Stimulated activated CD4-positive, alpha-beta T cell treated with anti-CD3 and anti-CD28 coated beads, Interleukin-12 subunit alpha, Interleukin-12 subunit beta, amount 100 ng/mL, for 4 hours (primary cell): ENCODE data around the gene WASF2.
"Not testable (repeated sequence)": the region's sequence is repeated elsewhere in the genome, so short reads cannot be mapped to it uniquely, and the experiment has no call there.

Experiments used
- DNase-seq: peaks from one replicate; pipeline ENCODE4 v3.0.0-alpha.2; 2020

The WASF2 gene

GRCh38 chr1:27394925-27395324 is 95.0 kb downstream of the WASF2 start:
- DNase-seq, result no peak

GRCh38 chr1:27394282-27394658 is 95.7 kb downstream of the WASF2 start:
- DNase-seq, result no peak

GRCh38 chr1:27393641-27394281 is 96.2 kb downstream of the WASF2 start:
- no peak for DNase-seq

- no peak for DNase-seq
Measured at GRCh38 chr1:27392778-27393635, 97.0 kb downstream of the WASF2 start.

GRCh38 chr1:27392096-27392777 is 97.7 kb downstream of the WASF2 start, which contains the start of gene GPR3:
Gene GPR3 (plus strand): TSS chr1:27392622. CDS start chr1:27393799, 1,177 bp downstream.
- peak; percentile 94 for DNase-seq

GRCh38 chr1:27391511-27392095 is 98.4 kb downstream of the WASF2 start:
- no peak for DNase-seq

- peak; percentile 73 for DNase-seq
Measured at GRCh38 chr1:27388337-27389005, 101.5 kb downstream of the WASF2 start.

- not testable (repeated sequence) for DNase-seq
Measured at GRCh38 chr1:27384797-27385196, 105.2 kb downstream of the WASF2 start.

GRCh38 chr1:27383661-27384060 is 106.3 kb downstream of the WASF2 start:
- no peak for DNase-seq

- peak; percentile 34 for DNase-seq
Measured at GRCh38 chr1:27383039-27383605, 106.8 kb downstream of the WASF2 start, which contains the start of gene CD164L2. Gene CD164L2 (minus strand): TSS chr1:27383333. CDS start chr1:27383239, 94 bp downstream.

- no peak for DNase-seq
Measured at GRCh38 chr1:27381969-27382762, 107.8 kb downstream of the WASF2 start.

GRCh38 chr1:27380766-27381733 is 108.9 kb downstream of the WASF2 start:
- DNase-seq, result no peak

GRCh38 chr1:27380224-27380623 is 109.7 kb downstream of the WASF2 start:
- no peak for DNase-seq

- no peak for DNase-seq
Measured at GRCh38 chr1:27379564-27380122, 110.3 kb downstream of the WASF2 start.

- DNase-seq, result no peak
Measured at GRCh38 chr1:27377760-27378495, 112.0 kb downstream of the WASF2 start.

- DNase-seq, result no peak
Measured at GRCh38 chr1:27374362-27375086, 115.4 kb downstream of the WASF2 start, which contains the start of gene FCN3. Gene FCN3 (minus strand): TSS chr1:27374824. CDS start chr1:27374818, 6 bp downstream.

GRCh38 chr1:27372808-27373690 is 116.9 kb downstream of the WASF2 start:
- no peak for DNase-seq
